PC-9 (cell line): ENCODE measurements around the gene MMAB. TPM values are rescaled to one million over a fixed set of nuclear protein-coding genes. Genes with fewer than 3 reads are reported as not detected.

Experiments
- BruUV-seq: library from RNA; stranded (reverse); fragments of 400-500 nt; replicated peaks from 2 replicates; lab custom pipeline; 2021; lab: Mats Ljungman, UMichigan
- CTCF ChIA-PET: fragments of 300-600 bp; sonication (Branson Sonifier 250); formaldehyde crosslinking; loops from one replicate; lab custom pipeline; 2022; ENCODE audit warnings: antibody characterized with exemption; lab: Charles Lee
- POLR2A ChIA-PET: fragments of 300-600 bp; sonication (Branson Sonifier 250); formaldehyde crosslinking; loops from one replicate; lab custom pipeline; 2022; ENCODE audit warnings: antibody characterized with exemption; ENCODE audit not compliant: unreplicated experiment; lab: Charles Lee
- DNase-seq, 2 experiments: peaks; one replicate each; pipeline versions ENCODE4 v3.0.0 to v3.0.0-alpha.2; 2015 to 2022; ENCODE audit warnings: mixed read lengths in 1 of 2
- H2AFZ ChIP-seq: fragments of 200-600 bp; sonication (generic); 2 replicates; pipeline ENCODE4 v1.8.1; 2017; ENCODE audit warnings: antibody characterized with exemption
- H3F3A ChIP-seq: fragments of 200-600 bp; sonication (generic); 2 replicates; pipeline ENCODE4 v1.8.1; 2017; ENCODE audit warnings: antibody characterized with exemption, mild to moderate bottlenecking, low read depth; ENCODE audit not compliant: insufficient read depth
- H3K27ac ChIP-seq: fragments of 200-600 bp; sonication (generic); 2 replicates; pipeline ENCODE4 v1.6.1; 2016; ENCODE audit warnings: mixed run types
- H3K27me3 ChIP-seq: fragments of 200-600 bp; sonication (generic); 2 replicates; pipeline ENCODE4 v1.6.1; 2016; ENCODE audit warnings: low read depth, mixed run types; ENCODE audit not compliant: insufficient read depth
- H3K36me3 ChIP-seq: fragments of 200-600 bp; sonication (generic); 2 replicates; pipeline ENCODE4 v1.6.1; 2016; ENCODE audit warnings: low read depth, mixed run types
- H3K4me1 ChIP-seq: fragments of 200-600 bp; sonication (generic); replicated peaks from 2 replicates; pipeline ENCODE4 v1.6.1; 2016; ENCODE audit warnings: mixed run types; ENCODE audit not compliant: insufficient read depth
- H3K4me2 ChIP-seq: fragments of 200-600 bp; sonication (generic); 2 replicates; pipeline ENCODE4 v1.6.1; 2017; ENCODE audit warnings: mixed run types
- H3K4me3 ChIP-seq: fragments of 200-600 bp; sonication (generic); 2 replicates; pipeline ENCODE4 v1.6.1; 2016; ENCODE audit warnings: mixed run types
- H3K79me2 ChIP-seq: fragments of 200-600 bp; sonication (generic); 2 replicates; pipeline ENCODE4 v1.6.1; 2017; ENCODE audit warnings: low read depth, mixed run types
- H3K9me2 ChIP-seq: fragments of 200-600 bp; sonication (generic); 2 replicates; pipeline ENCODE4 v1.8.1; 2017; ENCODE audit warnings: mild to moderate bottlenecking; ENCODE audit not compliant: insufficient read depth
- H3K9me3 ChIP-seq: fragments of 200-600 bp; sonication (generic); 2 replicates; pipeline ENCODE4 v1.8.1; 2016; ENCODE audit warnings: low read depth; ENCODE audit not compliant: insufficient read depth
- H4K20me1 ChIP-seq: fragments of 200-600 bp; sonication (generic); 2 replicates; pipeline ENCODE4 v1.8.1; 2017; ENCODE audit not compliant: insufficient read depth
- CTCF ChIP-seq: fragments of 200-600 bp; sonication (generic); conservative IDR thresholded peaks from 2 replicates; pipeline ENCODE4 v1.6.1; 2017; ENCODE audit warnings: mixed run types, antibody characterized with exemption, mild to moderate bottlenecking, moderate library complexity
- EZH2 ChIP-seq: fragments of 200-600 bp; sonication (generic); IDR thresholded peaks from 2 replicates; pipeline ENCODE4 v1.8.0; 2017; ENCODE audit warnings: antibody characterized with exemption, low read depth
- intact Hi-C: fragments of 100-400 bp; cut with micrococcal nuclease; formaldehyde crosslinking; loops from one replicate; pipeline ENCODE4 v1.10.0; 2022; ENCODE audit not compliant: unreplicated experiment
- total RNA-seq: library from RNA; stranded (reverse); gene quantifications from 2 replicates; pipeline ENCODE4 v1.2.3, GENCODE V29; 2021

Gene MMAB
- total RNA-seq, 1 experiment from 2014 or later = 84.3 TPM

- H3K27ac ChIP-seq = no peak overlapping the region
- H2AFZ ChIP-seq = no peak overlapping the region
- no peak overlapping the region for H3K4me2 ChIP-seq
- H3K36me3 ChIP-seq = no peaks in the 10 kb centered on the region
- DNase-seq = no peak
- CTCF ChIA-PET = no interaction called here
- no peak overlapping the region for H3K4me3 ChIP-seq
- no peaks in the 10 kb centered on the region for H4K20me1 ChIP-seq
- H3K9me3 ChIP-seq = no peaks in the 10 kb centered on the region
- H3K79me2 ChIP-seq = no peaks in the 10 kb centered on the region
- H3K27me3 ChIP-seq = no peaks in the 10 kb centered on the region
- intact Hi-C loops = no loop called here
- H3K4me1 ChIP-seq = 0 out of 2 replicates have a peak, but pooled peaks cover 7% of the 10 kb centered on the region
- POLR2A ChIA-PET = no interaction called here
- no peak for TF ChIP-seq CTCF
- H3K9me2 ChIP-seq = no peaks in the 10 kb centered on the region
- H3F3A ChIP-seq = no peaks in the 10 kb centered on the region
- BruUV-seq = no TSS peak
Measured at GRCh38 chr12:109555431-109556315, 17.6 kb downstream of the MMAB start.

- intact Hi-C loops = no loop called here
- no peaks in the 10 kb centered on the region for H3K9me2 ChIP-seq
- CTCF ChIA-PET = no interaction called here
- BruUV-seq = no TSS peak
- H3K4me2 ChIP-seq = no peak overlapping the region
- H3K79me2 ChIP-seq = no peaks in the 10 kb centered on the region
- POLR2A ChIA-PET = no interaction called here
- H3K4me3 ChIP-seq = no peak overlapping the region
- TF ChIP-seq EZH2 (no peak), CTCF (no peak)
- H2AFZ ChIP-seq = no peak overlapping the region
- H3K27me3 ChIP-seq = no peaks in the 10 kb centered on the region
- H3K4me1 ChIP-seq = 0 out of 2 replicates have a peak, but pooled peaks cover 7% of the 10 kb centered on the region
- DNase-seq = no peak
- no peaks in the 10 kb centered on the region for H3K9me3 ChIP-seq
- no peaks in the 10 kb centered on the region for H3K36me3 ChIP-seq
- H3F3A ChIP-seq = no peaks in the 10 kb centered on the region
- H4K20me1 ChIP-seq = no peaks in the 10 kb centered on the region
- H3K27ac ChIP-seq = no peak overlapping the region
Measured at GRCh38 chr12:109554761-109555160, 18.5 kb downstream of the MMAB start.

DNA sequence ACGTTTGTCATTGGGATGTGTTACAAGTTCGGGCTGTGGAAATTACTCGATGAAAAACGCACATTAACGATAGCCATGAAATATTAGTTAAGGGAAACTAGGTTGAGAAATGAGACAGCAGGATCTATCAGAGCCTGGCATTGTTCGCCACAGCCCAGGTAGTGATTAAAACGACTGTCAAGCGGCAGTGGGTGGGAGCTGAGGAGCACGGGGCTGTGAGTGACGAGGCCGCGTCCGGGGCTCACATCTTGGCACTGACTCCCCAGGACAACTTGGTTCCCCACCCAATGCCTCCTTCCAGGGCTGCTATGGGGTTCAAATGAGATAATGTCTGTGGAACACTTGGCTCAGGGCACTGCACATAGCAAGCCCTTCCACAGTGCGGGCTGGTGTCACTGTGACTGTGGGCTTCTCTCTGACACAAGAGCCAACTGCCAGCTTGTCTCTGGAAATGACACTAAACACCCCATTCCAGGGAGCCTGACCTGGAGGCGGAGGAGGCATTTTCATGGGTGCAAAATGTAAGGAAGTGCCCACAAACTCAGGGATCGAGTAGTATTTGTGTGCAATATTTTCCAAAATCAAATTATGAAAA is 19.3 kb downstream of the MMAB start:
- no TSS peak for BruUV-seq
- no peaks in the 10 kb centered on the region for H3K9me3 ChIP-seq
- H3F3A ChIP-seq = no peaks in the 10 kb centered on the region
- CTCF ChIA-PET = interaction anchor here (0.7 kb wide), 1 partner anchor 35 kb away, joined by 3 read pairs; no protein-coding TSS in a partner anchor
- no peak for TF ChIP-seq CTCF
- TF ChIP-seq EZH2 = no peak
- H3K4me2 ChIP-seq = no peak overlapping the region
- H3K79me2 ChIP-seq = no peaks in the 10 kb centered on the region
- intact Hi-C loops = no loop called here
- 0 out of 2 replicates have a peak, but pooled peaks cover 7% of the 10 kb centered on the region for H3K4me1 ChIP-seq
- H3K9me2 ChIP-seq = no peaks in the 10 kb centered on the region
- no peaks in the 10 kb centered on the region for H3K27me3 ChIP-seq
- DNase-seq = no peak
- no peaks in the 10 kb centered on the region for H3K36me3 ChIP-seq
- H2AFZ ChIP-seq = no peak overlapping the region
- H3K27ac ChIP-seq = no peak overlapping the region
- no peaks in the 10 kb centered on the region for H4K20me1 ChIP-seq
- POLR2A ChIA-PET = no interaction called here
- no peak overlapping the region for H3K4me3 ChIP-seq
